Measurements from ENCODE around the gene SLC7A9.

DNA sequence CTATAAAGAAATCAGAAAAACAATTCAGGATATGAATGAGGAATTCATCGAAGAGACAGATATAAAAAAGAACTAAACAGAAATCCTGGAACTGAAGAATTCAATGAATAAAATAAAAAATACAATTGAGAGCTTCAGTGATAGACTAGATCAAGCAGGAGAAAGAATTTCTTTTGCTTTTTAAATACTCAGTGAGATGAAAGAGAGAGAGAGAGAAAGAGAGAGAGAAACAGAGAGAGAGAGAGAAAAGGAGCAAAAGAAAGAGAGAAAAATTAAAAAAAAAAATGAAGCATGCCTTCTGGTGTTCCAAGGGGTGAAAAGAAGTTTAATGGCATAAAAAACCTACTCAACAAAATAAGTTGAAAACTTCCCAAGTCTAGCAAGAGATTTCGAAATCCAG lies 22.0 kb upstream of the SLC7A9 start:
- TF ChIP-seq POLR2AphosphoS5 (IDR thresholded peaks at IDR 0.05; ENCODE audit: low read depth, low read length) (no peak), POLR2A (IDR thresholded peaks at IDR 0.05; ENCODE audit: low read depth, low read length) (no peak)

Measured in GM12892 (cell line).